ENCODE results near the gene FKBP4. TPM values are rescaled to one million over a fixed set of nuclear protein-coding genes. Genes with fewer than 3 reads are reported as not detected.
A peak's percentile ranks its signal among the peaks of the same experiment; 100 is the strongest.

Gene FKBP4
- total RNA-seq, 1 donor from 2014 or later: 127 TPM

GRCh38 chr12:2806700-2807099, 11.9 kb downstream of the FKBP4 start:
- TF ChIP-seq CTCF (conservative IDR thresholded peaks at IDR 0.05): no peak
- H3K27ac Mint-ChIP-seq: peak overlapping the region; percentile 77
- no peaks in the 10 kb centered on the region for H3K27me3 Mint-ChIP-seq
- peaks cover 35% of the 10 kb centered on the region for H3K36me3 Mint-ChIP-seq
- no peak overlapping the region for H3K4me3 Mint-ChIP-seq
- H3K9me3 Mint-ChIP-seq: peaks cover 5% of the 10 kb centered on the region
- H3K4me1 Mint-ChIP-seq (ENCODE audit: unreplicated experiment): no peaks in the 10 kb centered on the region
- no peak for DNase-seq (ENCODE audit: extremely low spot score, unreplicated experiment)

- TF ChIP-seq CTCF (conservative IDR thresholded peaks at IDR 0.05): no peak
- H3K27ac Mint-ChIP-seq: peak overlapping the region; percentile 100
- peaks cover 3% of the 10 kb centered on the region for H3K27me3 Mint-ChIP-seq
These were observed 17.0 kb downstream of the FKBP4 start for GRCh38 chr12:2811801-2812200.

GRCh38 chr12:2812290-2813213, 17.8 kb downstream of the FKBP4 start, which contains the start of gene ITFG2:
Gene ITFG2 (plus strand): TSS chr12:2812668. CDS start chr12:2812761, 93 bp downstream.
- Mint-ChIP-seq H3K27ac (peak within 1 kb of the TSS; percentile 100), H3K4me3 (peak within 1 kb of the TSS; percentile 100), H3K36me3 (peaks cover 12% of the 10 kb centered on the region), H3K9me3 (peaks cover 1% of the 10 kb centered on the region), H3K4me1 (ENCODE audit: unreplicated experiment) (peaks cover 4% of the 10 kb centered on the region), H3K27me3 (peaks cover 3% of the 10 kb centered on the region)
- TF ChIP-seq CTCF (conservative IDR thresholded peaks at IDR 0.05): no peak
- peak; percentile 93 for DNase-seq (ENCODE audit: extremely low spot score, unreplicated experiment)

More at GRCh38 chr12:2811801-2812200, 17.0 kb downstream of the FKBP4 start:
- no peak for DNase-seq (ENCODE audit: extremely low spot score, unreplicated experiment)
- Mint-ChIP-seq H3K4me1 (ENCODE audit: unreplicated experiment) (peaks cover 4% of the 10 kb centered on the region), H3K4me3 (peak overlapping the region; percentile 100), H3K36me3 (peaks cover 17% of the 10 kb centered on the region), H3K9me3 (peaks cover 5% of the 10 kb centered on the region)

GRCh38 chr12:2813214-2814185, 18.7 kb downstream of the FKBP4 start:
- DNase-seq (ENCODE audit: extremely low spot score, unreplicated experiment): no peak

More at GRCh38 chr12:2813214-2814185, 18.7 kb downstream of the FKBP4 start:
- no peaks in the 10 kb centered on the region for H3K9me3 Mint-ChIP-seq
- H3K27ac Mint-ChIP-seq: peak overlapping the region; percentile 100
- H3K4me3 Mint-ChIP-seq: peak overlapping the region; percentile 100
- TF ChIP-seq CTCF (conservative IDR thresholded peaks at IDR 0.05): peak; percentile 81
- peaks cover 3% of the 10 kb centered on the region for H3K27me3 Mint-ChIP-seq
- H3K4me1 Mint-ChIP-seq (ENCODE audit: unreplicated experiment): peaks cover 4% of the 10 kb centered on the region
- peaks cover 20% of the 10 kb centered on the region for H3K36me3 Mint-ChIP-seq

Data from type B pancreatic cell (in vitro differentiated cells).